COLO668 (cell line): ENCODE results near the gene ATP11C.
"Not testable (repeated sequence)": the region's sequence is repeated elsewhere in the genome, so short reads cannot be mapped to it uniquely, and the experiment has no call there.

Experiments
- DNase-seq: peaks from one replicate; lab custom pipeline; 2025; ENCODE audit not compliant: unreplicated experiment; lab: John Stamatoyannopoulos, UW

ATP11C gene

DNA sequence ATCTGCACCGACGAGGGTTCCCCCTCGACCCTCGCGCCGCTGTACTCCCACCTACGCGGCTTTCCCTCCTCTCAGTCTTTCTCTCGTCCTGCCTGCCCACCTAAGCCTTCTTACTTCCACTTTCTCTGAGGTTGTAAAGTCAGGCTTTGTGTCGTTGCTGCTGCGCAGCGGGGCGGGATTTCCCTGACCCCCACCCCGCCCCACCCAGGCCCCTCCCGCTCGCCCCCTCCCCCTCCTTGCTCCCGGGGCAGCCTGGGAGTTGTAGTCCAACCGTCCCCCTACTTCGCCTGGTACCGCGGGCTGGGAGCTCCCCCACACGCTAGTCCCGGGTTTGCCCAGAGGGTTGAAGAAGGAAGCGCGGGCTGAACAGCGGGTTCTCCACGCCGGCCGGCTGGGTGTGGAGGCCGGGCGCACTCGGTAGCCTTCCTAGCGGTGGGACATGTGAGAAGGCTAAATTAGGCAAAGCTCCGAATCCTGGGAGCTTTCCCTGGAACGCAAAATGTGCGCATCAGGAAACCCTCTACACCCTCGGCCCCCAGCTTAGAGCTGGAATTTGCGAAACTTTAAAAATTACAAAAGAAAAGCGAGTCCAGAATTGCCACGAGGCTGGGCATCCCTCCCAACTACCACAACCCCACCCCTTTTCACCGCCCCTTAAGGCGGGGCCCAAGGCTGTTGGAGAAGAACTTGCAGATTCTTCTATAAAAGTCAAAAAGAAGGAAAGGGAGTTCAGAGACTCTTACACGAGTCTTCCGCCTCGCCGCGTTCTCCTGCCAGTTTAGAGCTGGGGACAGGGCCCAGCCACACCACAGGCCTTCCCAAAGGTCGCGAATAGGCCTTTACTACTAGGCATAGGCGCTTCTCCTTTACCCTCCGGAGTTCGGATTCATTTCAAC lies at the start of gene ATP11C:
Gene ATP11C (minus strand): TSS at position 153 of the 896 bp plus-strand sequence. CDS start 1,011 bp downstream, outside the sequence.
- DNase-seq: peak; percentile 78

- no peak for DNase-seq
These were observed 41.6 kb upstream of the ATP11C start for GRCh38 chrX:139974471-139974870.

DNA sequence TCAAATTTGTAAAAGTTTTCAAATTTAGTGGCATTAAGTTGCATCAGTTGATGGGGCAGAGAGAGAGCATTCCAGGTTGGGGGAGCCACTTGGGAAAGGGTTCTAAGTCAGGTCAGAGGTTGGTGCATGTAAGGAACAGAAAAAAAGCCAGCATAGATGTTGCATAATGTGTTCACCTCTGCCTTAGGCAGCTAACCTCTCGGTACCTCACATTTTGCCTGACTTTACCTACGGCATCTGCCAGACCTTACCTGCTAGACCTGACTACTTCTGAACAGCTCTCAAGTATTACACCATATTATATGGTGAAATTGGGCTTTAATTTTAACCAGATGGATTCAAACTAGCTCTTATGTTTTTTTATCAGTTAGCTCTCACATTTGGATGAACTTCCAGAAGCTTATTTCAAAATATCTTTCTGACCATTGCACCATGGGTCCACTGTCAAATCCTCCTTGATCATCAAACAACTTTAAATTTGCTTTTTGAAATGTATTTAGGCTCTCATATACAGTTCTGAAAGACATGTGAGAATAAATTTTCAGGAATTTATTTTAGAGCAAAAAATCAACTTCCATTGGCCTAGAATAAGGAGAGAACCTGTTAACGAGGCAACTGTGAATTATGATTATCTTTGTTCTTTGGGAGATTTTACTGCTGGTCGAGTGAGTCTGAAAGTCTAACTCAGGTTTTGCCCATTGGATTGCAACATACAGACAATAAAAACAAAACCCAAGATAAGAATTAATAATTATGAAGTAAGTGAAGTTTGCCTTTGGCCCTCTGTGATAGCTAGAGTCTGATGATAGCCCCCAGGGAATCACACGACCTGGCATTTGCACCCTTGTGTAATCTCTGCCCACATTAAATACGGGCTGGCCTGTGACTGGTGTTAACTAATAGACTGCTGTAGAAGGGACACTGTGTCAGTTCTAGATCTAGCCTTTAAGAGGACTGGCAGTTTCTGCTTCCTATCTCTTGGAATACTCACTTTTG lies 40.1 kb upstream of the ATP11C start:
- DNase-seq: no peak

DNA sequence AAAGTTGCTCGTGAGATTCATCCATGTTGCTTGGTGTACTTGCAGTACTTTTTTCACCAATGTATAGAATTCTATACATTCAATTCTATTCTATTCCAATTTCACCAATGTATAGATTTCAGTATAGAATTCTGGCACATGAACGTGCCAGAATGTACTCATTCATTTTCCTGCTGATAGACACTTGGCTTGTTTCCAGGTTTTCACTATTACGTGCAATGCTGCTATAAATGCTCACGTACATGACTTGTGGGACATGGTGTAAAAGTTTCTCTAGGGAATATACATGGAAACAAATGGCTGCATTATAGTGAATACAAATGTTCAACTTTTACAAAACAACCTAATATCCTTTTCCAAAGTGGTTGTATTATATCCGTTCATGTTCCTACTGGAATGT lies 39.3 kb upstream of the ATP11C start:
- no peak for DNase-seq

- DNase-seq: no peak
These were observed 38.5 kb upstream of the ATP11C start for GRCh38 chrX:139971394-139971749.

DNA sequence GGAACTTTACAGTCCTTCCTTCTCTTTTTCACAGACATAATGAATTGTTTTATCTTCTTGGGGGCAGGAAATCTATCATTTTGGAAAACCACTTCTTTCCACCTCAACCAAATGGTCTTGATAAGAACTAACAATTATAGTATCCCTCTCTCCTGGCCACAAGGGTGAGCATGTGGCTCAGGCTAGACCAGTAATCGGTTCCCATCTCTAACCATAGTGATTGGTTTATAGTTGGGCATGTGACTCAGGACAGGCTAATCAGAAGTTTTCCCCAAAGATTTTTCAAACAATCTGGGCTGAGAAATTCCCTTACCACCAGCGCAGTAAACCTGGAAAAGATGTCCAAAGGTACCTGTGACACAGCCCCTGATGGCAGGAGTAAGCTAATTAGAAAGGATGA lies 36.4 kb upstream of the ATP11C start:
- DNase-seq: no peak

DNA sequence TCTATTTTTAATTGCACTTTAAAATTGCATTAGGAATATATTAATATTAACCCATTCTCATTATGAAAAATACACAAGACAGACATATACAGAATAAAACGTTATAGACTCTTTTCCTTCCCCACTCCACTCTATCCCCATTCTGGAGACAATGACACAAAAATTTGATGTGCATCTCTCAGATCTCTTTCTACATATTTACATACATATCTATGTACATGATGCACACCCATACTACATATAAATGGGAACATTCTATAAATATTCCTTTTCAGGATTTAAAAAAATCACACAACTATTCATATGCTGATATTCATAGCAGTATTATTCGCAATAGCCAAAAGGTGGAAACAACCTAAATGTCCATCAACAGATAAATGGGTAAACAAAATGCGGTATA lies 34.9 kb upstream of the ATP11C start:
- DNase-seq: no peak

GRCh38 chrX:139967300-139967699 lies 34.4 kb upstream of the ATP11C start:
- no peak for DNase-seq

- not testable (repeated sequence) for DNase-seq
These were observed 33.3 kb upstream of the ATP11C start for GRCh38 chrX:139966159-139966558.

DNA sequence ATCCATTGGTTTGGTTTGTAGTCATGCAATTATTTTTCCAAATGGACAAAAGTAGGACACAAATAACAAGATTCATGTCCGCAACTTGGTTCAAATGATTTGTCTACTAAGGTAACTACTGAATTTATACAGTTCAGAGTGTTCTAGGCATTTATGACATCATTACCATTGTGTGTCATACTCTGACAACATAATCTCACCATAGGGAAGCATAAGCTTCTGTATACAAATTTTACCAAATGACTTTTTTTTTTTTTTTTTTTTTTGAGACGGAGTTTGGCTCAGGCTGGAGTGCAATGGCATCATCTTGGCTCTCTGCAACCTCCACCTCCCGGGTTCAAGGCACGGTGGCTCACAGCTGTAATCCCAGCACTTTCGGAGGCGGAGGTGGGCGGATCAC lies 32.6 kb upstream of the ATP11C start, which contains the start of gene CXorf66:
Gene CXorf66 (minus strand): TSS at position 101 of the 400 bp plus-strand sequence. CDS start 25 bp downstream, at position 76.
- DNase-seq: no peak

DNA sequence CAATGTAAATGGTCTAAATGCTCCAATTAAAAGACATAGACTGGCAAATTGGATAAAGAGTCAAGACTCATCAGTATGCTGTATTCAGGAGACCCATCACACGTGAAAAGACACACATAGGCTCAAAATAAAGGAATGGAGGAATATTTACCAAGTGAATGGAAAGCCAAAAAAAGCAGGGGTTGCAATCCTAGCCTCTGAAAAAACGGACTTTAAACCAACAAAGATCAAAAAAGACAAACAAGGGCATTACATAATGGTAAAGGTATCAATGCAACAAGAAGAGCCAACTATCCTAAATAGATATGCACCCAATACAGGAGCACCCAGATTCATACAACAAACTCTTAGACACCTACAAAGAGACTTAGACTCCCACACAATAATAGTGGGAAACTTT lies 28.2 kb upstream of the ATP11C start:
- DNase-seq: not testable (repeated sequence)

DNA sequence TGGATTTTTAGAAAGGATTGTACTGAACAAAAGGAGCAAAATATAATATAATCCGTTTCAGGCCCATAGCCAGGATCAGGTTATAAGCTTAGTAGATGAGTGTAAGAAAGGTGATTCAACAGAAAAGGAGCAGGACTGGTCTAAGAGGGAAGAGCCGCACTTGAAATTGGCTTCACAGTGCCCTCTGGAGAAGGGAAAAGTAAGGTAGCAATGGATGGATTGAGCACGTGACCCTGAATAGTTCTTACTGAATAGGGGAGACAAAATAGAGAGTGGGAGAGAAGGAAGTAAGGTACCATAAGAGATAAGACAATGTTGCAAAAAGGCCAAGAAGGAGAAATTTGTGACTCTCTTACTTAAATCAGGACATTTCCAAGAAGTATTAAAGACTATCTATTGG lies 16.9 kb upstream of the ATP11C start:
- DNase-seq: no peak

DNA sequence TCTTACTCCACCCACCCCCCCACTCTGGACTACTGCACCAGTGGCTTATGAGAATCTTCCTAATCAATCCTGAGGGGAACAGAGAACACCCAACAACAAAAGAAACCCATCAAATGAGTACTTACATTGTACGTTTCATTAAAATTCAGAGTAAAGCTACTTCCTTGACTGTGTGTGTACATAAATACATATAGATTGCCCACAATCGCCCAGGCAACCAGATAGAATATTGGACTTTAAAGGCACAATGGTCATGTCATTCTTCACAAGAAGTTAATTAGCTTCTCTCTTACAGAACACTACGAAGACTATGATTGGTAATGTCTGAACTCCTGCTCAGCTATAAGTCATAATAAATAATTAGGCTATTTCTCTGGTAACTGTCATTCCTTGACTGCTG lies 12.2 kb upstream of the ATP11C start:
- DNase-seq: no peak

DNA sequence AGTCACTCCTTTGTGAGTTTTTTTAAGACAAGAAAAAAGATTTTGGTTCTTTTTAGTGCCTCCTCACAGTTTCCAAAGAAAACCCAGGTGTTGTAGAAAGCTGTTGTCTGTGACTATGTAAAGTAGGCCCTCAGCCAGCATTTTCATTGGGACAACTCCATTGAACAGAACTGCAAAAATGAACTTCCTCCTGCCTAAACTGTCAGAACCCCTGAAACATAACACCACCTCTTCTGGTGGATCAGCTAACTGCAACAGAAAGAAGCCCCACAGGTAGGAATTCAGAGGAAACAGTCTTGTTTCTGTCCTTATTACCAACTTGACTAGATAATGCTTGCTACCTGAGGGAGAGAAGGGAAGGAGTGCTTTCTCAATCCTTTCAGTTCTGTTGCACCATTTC lies 3.4 kb upstream of the ATP11C start:
- DNase-seq: no peak

DNA sequence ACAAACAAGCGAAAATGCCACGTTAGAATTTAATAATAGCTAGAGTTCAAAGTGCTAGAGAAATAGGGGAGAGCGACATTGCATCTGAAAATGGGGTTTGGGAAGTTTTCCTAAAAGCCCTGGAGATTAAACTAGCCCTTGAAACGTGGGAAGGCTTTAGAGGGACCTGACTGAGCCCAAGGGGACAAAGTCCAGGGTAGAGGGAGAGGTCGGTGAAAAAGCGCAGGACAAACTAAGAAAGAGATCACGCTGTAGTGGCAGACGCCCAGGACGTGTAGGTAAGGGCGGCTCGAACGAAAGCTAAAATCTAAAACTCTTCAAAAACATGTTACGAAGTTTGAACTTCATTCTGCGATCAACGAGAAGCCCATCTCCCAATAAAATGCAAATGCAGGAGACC lies 1.1 kb upstream of the ATP11C start:
- no peak for DNase-seq

GRCh38 chrX:139932073-139932900 lies 566 bp downstream of the ATP11C start:
- DNase-seq: peak; percentile 64

DNA sequence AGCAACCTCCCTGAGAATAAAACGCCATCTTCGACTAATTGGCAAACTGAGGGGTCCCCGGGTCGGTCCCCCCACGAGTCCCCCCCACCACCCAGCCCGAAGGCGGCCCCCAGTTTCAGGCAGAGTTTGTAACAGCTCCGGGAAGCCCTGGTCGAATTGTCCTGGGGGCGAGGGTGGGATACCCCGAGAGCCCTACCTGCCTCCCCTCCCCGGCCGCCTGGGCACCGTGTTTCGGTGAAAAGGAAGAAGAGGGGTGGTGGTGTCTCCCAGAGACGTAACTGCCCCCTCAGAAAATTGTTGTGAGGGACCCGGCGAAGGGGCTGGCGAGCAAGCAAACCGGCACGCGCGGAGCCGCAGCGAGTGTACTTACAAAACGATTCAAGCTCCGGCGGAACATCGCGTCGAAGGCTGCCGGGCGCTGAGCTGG lies 1.2 kb downstream of the ATP11C start:
- DNase-seq: no peak

DNA sequence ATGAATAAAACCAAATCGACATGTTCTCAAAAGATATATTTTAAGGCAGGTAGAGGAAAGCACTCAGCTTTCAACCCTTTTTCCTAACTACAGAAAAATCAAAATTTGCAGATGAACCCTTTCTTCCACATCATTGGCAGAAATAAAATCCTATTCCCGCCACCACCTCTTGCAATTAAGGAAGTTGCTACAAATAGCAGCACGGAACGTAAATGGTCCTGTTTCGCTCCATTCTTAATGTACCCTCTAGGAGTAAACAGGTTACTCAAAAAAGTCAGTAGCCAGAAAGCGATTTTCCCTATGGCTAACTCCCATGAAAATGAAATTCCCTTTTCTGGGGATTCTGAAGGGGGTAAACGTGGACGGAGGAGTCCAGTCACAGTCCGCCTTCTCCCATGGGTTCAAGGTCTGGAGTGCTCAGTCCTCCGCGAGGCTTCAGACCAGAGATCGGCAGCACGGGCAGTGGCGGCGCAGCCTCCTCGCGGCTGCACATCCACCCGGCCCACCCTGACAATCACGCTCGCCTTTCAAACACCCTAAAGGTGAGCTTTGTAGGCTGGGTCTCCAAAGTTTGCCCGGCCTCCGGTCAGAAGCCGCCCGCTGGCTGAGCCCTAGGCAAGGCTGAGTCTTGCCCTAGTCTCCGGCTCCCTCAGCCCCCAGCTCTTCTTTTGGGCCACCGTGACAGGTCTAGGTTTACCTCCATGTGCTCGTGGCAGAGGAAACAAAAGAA lies 1.8 kb downstream of the ATP11C start:
- peak; percentile 23 for DNase-seq

GRCh38 chrX:139930401-139930800 lies 2.5 kb downstream of the ATP11C start:
- no peak for DNase-seq

- no peak for DNase-seq
These were observed 3.0 kb downstream of the ATP11C start for GRCh38 chrX:139929876-139930275.
